CD4-positive, alpha-beta T cell treated with Interleukin-15 for 4 hours (primary cell): ENCODE measurements around the gene MAPK4.

Source experiments
- DNase-seq: peaks from one replicate; pipeline ENCODE4 v3.0.0-alpha.2; 2020; ENCODE audit warnings: low spot score

The MAPK4 gene

GRCh38 chr18:50654658-50655550, 95.0 kb downstream of the MAPK4 start:
- DNase-seq, result no peak

- DNase-seq, result no peak
Observed at GRCh38 chr18:50656396-50656795, 96.5 kb downstream of the MAPK4 start.

- no peak for DNase-seq
Observed at GRCh38 chr18:50656841-50657470, 97.1 kb downstream of the MAPK4 start.

- DNase-seq, result no peak
Observed at GRCh38 chr18:50658601-50659000, 98.7 kb downstream of the MAPK4 start.

- DNase-seq, result no peak
Observed at GRCh38 chr18:50659091-50660003, 99.5 kb downstream of the MAPK4 start.

- DNase-seq, result no peak
Observed at GRCh38 chr18:50661013-50661412, 101.1 kb downstream of the MAPK4 start.

GRCh38 chr18:50662177-50662576, 102.3 kb downstream of the MAPK4 start:
- no peak for DNase-seq

GRCh38 chr18:50662775-50663383, 103.0 kb downstream of the MAPK4 start:
- DNase-seq, result no peak

- no peak for DNase-seq
Observed at GRCh38 chr18:50663626-50664441, 103.9 kb downstream of the MAPK4 start.

GRCh38 chr18:50665015-50665414, 105.1 kb downstream of the MAPK4 start:
- no peak for DNase-seq

GRCh38 chr18:50665519-50665918, 105.6 kb downstream of the MAPK4 start:
- DNase-seq, result no peak

- no peak for DNase-seq
Observed at GRCh38 chr18:50666536-50666935, 106.6 kb downstream of the MAPK4 start.

GRCh38 chr18:50671376-50671775, 111.5 kb downstream of the MAPK4 start:
- DNase-seq, result no peak

GRCh38 chr18:50674307-50674980, 114.6 kb downstream of the MAPK4 start:
- DNase-seq, result no peak

GRCh38 chr18:50675043-50675442, 115.2 kb downstream of the MAPK4 start:
- DNase-seq, result no peak

- no peak for DNase-seq
Observed at GRCh38 chr18:50678651-50679050, 118.8 kb downstream of the MAPK4 start.

GRCh38 chr18:50679056-50679455, 119.2 kb downstream of the MAPK4 start:
- no peak for DNase-seq

- no peak for DNase-seq
Observed at GRCh38 chr18:50679656-50680055, 119.8 kb downstream of the MAPK4 start.

GRCh38 chr18:50680966-50681365, 121.1 kb downstream of the MAPK4 start:
- DNase-seq, result no peak

- no peak for DNase-seq
Observed at GRCh38 chr18:50682852-50683251, 123.0 kb downstream of the MAPK4 start.

GRCh38 chr18:50686409-50686808, 126.5 kb downstream of the MAPK4 start:
- DNase-seq, result no peak
